Caco-2 (cell line): ENCODE results near the gene TMEM250. TPM values are rescaled to one million over a fixed set of nuclear protein-coding genes. Genes with fewer than 3 reads are reported as not detected.

Experiments
- BruUV-seq: library from RNA; stranded (reverse); fragments of 400-500 nt; replicated peaks from 2 replicates; lab custom pipeline; 2021; lab: Mats Ljungman, UMichigan
- CTCF ChIA-PET: fragments of 300-600 bp; sonication (Branson Sonifier 250); formaldehyde crosslinking; loops from one replicate; lab custom pipeline; 2022; ENCODE audit warnings: antibody characterized with exemption; lab: Charles Lee
- POLR2A ChIA-PET: fragments of 300-600 bp; sonication (Branson Sonifier 250); formaldehyde crosslinking; loops from one replicate; lab custom pipeline; 2022; ENCODE audit warnings: antibody characterized with exemption; lab: Charles Lee
- DNase-seq, 2 experiments: peaks; one replicate each; pipeline versions ENCODE4 v3.0.0 to v3.0.0-alpha.2; 2020 to 2022
- H3K27me3 ChIP-seq: replicated peaks from 2 replicates; pipeline ENCODE4 v1.6.0; 2011; ENCODE audit warnings: low read length; ENCODE audit not compliant: control insufficient read depth, insufficient read depth
- H3K36me3 ChIP-seq: 2 replicates; pipeline ENCODE4 v1.5.1; 2011; ENCODE audit warnings: low read length; ENCODE audit not compliant: control insufficient read depth, insufficient read depth
- H3K4me1 ChIP-seq: fragments of 250-450 bp; sonication (Bioruptor Pico); 2 replicates; pipeline ENCODE4 v1.5.1; 2020; ENCODE audit warnings: mild to moderate bottlenecking
- H3K4me3 ChIP-seq: 2 replicates; pipeline ENCODE4 v1.5.1; 2011; ENCODE audit warnings: low read depth, mild to moderate bottlenecking, control low read depth, low read length
- H3K9me3 ChIP-seq: fragments of 250-450 bp; sonication (Bioruptor Pico); 2 replicates; pipeline ENCODE4 v1.5.1; 2020; ENCODE audit warnings: mild to moderate bottlenecking, moderate library complexity
- H3K27ac Mint-ChIP-seq: one replicate; pipeline ENCODE4 v1.8.0; 2022; ENCODE audit warnings: mixed read lengths; ENCODE audit not compliant: unreplicated experiment
- H3K27me3 Mint-ChIP-seq: one replicate; pipeline ENCODE4 v1.8.0; 2022; ENCODE audit warnings: mixed read lengths; ENCODE audit not compliant: insufficient read depth, unreplicated experiment
- H3K36me3 Mint-ChIP-seq: one replicate; pipeline ENCODE4 v1.8.0; 2022; ENCODE audit warnings: mild to moderate bottlenecking, mixed read lengths; ENCODE audit not compliant: insufficient read depth, unreplicated experiment
- H3K4me1 Mint-ChIP-seq: one replicate; pipeline ENCODE4 v1.8.0; 2022; ENCODE audit warnings: low read depth, mixed read lengths; ENCODE audit not compliant: unreplicated experiment
- H3K4me3 Mint-ChIP-seq: one replicate; pipeline ENCODE4 v1.8.0; 2022; ENCODE audit warnings: mild to moderate bottlenecking, moderate library complexity, mixed read lengths; ENCODE audit not compliant: unreplicated experiment
- H3K9me3 Mint-ChIP-seq: one replicate; pipeline ENCODE4 v1.8.0; 2022; ENCODE audit warnings: mixed read lengths; ENCODE audit not compliant: unreplicated experiment
- intact Hi-C: fragments of 100-400 bp; cut with micrococcal nuclease; formaldehyde crosslinking; loops from one replicate; pipeline ENCODE4 v1.10.0; 2022; ENCODE audit not compliant: unreplicated experiment
- total RNA-seq: library from RNA; stranded (reverse); gene quantifications from 2 replicates; pipeline ENCODE4 v1.2.3, GENCODE V29; 2022
- TF ChIP-seq, protein P1 (sequence below), 2 experiments: fragments of 200-600 bp in 1 of 2; IDR thresholded peaks; 1 replicate in 1 of 2; 2 replicates in 1 of 2; pipeline versions ENCODE4 v1.5.1 to v1.8.0; 2011 to 2022; ENCODE audit warnings: antibody characterized with exemption in 1 of 2, control low read depth in 1 of 2, inconsistent platforms in 1 of 2, low read depth in 1 of 2, low read length in 1 of 2, mild to moderate bottlenecking in 1 of 2, moderate library complexity in 1 of 2; ENCODE audit not compliant: insufficient read depth in 1 of 2, severe bottlenecking in 1 of 2, unreplicated experiment in 1 of 2

The TMEM250 gene
- total RNA-seq, 1 experiment from 2014 or later, result 38.2 TPM

DNA sequence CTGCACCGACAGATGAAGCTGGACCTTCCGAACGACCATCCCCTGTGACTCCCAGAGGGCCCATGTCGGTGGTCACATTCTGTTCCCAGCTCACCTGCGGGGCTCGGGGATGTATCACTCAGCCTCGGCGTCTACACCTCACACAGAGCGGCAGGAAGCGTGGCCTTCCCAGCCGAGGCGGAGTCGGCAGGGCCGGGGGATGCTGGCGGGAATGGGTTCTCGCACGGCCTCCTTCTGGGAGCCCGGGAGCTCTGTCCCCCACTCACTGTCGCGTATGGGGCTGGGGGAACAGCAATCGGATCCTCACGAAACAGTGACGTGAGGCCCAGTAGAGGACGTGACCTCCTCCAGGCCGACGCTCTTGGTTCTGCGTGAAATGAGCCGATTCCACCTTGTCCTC lies 44.0 kb downstream of the TMEM250 start:
- Histone ChIP-seq H3K9me3 (no peaks in the 10 kb centered on the region), H3K4me1 (no peaks in the 10 kb centered on the region; the same call in 1 of the 2 replicates), H3K27me3 (no peaks in the 10 kb centered on the region), H3K4me3 (no peak overlapping the region), H3K36me3 (no peaks in the 10 kb centered on the region; the same call in 1 of the 2 replicates)
- H3K4me1 Mint-ChIP-seq, result peaks cover 5% of the 10 kb centered on the region
- H3K27ac Mint-ChIP-seq, result no peak overlapping the region
- no peaks in the 10 kb centered on the region for H3K27me3 Mint-ChIP-seq
- H3K4me3 Mint-ChIP-seq, result no peak overlapping the region
- peaks cover 16% of the 10 kb centered on the region for H3K36me3 Mint-ChIP-seq
- intact Hi-C loops, result no loop called here
- CTCF ChIA-PET, result no interaction called here
- TF ChIP-seq, protein P1, sequence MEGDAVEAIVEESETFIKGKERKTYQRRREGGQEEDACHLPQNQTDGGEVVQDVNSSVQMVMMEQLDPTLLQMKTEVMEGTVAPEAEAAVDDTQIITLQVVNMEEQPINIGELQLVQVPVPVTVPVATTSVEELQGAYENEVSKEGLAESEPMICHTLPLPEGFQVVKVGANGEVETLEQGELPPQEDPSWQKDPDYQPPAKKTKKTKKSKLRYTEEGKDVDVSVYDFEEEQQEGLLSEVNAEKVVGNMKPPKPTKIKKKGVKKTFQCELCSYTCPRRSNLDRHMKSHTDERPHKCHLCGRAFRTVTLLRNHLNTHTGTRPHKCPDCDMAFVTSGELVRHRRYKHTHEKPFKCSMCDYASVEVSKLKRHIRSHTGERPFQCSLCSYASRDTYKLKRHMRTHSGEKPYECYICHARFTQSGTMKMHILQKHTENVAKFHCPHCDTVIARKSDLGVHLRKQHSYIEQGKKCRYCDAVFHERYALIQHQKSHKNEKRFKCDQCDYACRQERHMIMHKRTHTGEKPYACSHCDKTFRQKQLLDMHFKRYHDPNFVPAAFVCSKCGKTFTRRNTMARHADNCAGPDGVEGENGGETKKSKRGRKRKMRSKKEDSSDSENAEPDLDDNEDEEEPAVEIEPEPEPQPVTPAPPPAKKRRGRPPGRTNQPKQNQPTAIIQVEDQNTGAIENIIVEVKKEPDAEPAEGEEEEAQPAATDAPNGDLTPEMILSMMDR (IDR thresholded peaks at IDR 0.05; ENCODE audit: insufficient read depth in 1 of 2, low read depth in 1 of 2, low read length in 1 of 2, severe bottlenecking in 1 of 2, unreplicated experiment in 1 of 2), result no peak
- BruUV-seq, result no TSS peak
- POLR2A ChIA-PET, result no interaction called here
- no peak for DNase-seq
- peaks cover 11% of the 10 kb centered on the region for H3K9me3 Mint-ChIP-seq

Other genes with a start within 250 kb of the TMEM250 start
- gene CAMSAP1, start 211.3 kb downstream of the TMEM250 start, total RNA-seq, result 31.3 and 38.2 TPM in 2 replicates
- 50.7 and 55.4 TPM in 2 replicates for gene UBAC1, start 157.5 kb downstream of the TMEM250 start, total RNA-seq
- 20.3 and 22.0 TPM in 2 replicates for gene NACC2, start 23.6 kb downstream of the TMEM250 start, total RNA-seq
- gene LHX3, start 86.3 kb upstream of the TMEM250 start, total RNA-seq, result 1.1 and 1.2 TPM in 2 replicates
- 26.9 and 29.6 TPM in 2 replicates for gene QSOX2, start 126.9 kb upstream of the TMEM250 start, total RNA-seq
- 0.09 and 0.11 TPM in 2 replicates for gene CCDC187, start 185.2 kb upstream of the TMEM250 start, total RNA-seq
- 25.7 and 26.5 TPM in 2 replicates for gene GPSM1, start 208.7 kb upstream of the TMEM250 start, total RNA-seq
- 27.1 and 29.1 TPM in 2 replicates for gene DNLZ, start 244.9 kb upstream of the TMEM250 start, total RNA-seq